C4-2B (cell line): ENCODE data around the gene KDM7A.

ENCODE experiments used
- CTCF ChIP-seq: fragments of 450-650 bp; conservative IDR thresholded peaks from 2 replicates; pipeline ENCODE4 v1.5.1; 2017; ENCODE audit warnings: mild to moderate bottlenecking
- ZFX ChIP-seq: fragments of 450-650 bp; IDR thresholded peaks from 2 replicates; pipeline ENCODE4 v1.6.1; 2017

- no peak for TF ChIP-seq CTCF
- no peak for TF ChIP-seq ZFX
Measured at GRCh38 chr7:140134039-140134438, 42.7 kb downstream of the KDM7A start.
